Astrocyte of the cerebellum (primary cell): ENCODE results near the gene LAMA2.

Experiments
- DNase-seq: peaks from one replicate; pipeline ENCODE4 v3.0.0-alpha.2; 2011; ENCODE audit warnings: low read depth
- H3K4me3 ChIP-seq: 2 replicates; pipeline ENCODE4 v1.5.1; 2011; ENCODE audit warnings: mild to moderate bottlenecking, low read depth, low read length, moderate library complexity
- CTCF ChIP-seq: IDR thresholded peaks from 2 replicates; pipeline ENCODE4 v1.5.1; 2012; ENCODE audit warnings: low read length, low read depth, moderate library complexity, mild to moderate bottlenecking; ENCODE audit errors: missing control alignments
- in situ Hi-C: cut with HindIII; loops from 2 replicates; pipeline ENCODE4 v1.10.0; 2017; ENCODE audit warnings: low sequenced_read_pairs

LAMA2 gene

GRCh38 chr6:129270450-129270849, 387.5 kb downstream of the LAMA2 start:
- no peak overlapping the region for H3K4me3 ChIP-seq
- no peak for DNase-seq
- in situ Hi-C loops, result no loop called here
- no peak for TF ChIP-seq CTCF

- DNase-seq, result no peak
- H3K4me3 ChIP-seq, result no peak overlapping the region
- in situ Hi-C loops, result no loop called here
- TF ChIP-seq CTCF, result no peak
Measured at GRCh38 chr6:129273161-129273560, 390.2 kb downstream of the LAMA2 start.

GRCh38 chr6:129276461-129276860, 393.5 kb downstream of the LAMA2 start:
- in situ Hi-C loops, result no loop called here
- no peak overlapping the region for H3K4me3 ChIP-seq
- DNase-seq, result no peak
- no peak for TF ChIP-seq CTCF

- DNase-seq, result peak; percentile 24
Measured at GRCh38 chr6:129276986-129277385, 394.0 kb downstream of the LAMA2 start.

GRCh38 chr6:129279343-129280292, 396.7 kb downstream of the LAMA2 start:
- H3K4me3 ChIP-seq, result no peak overlapping the region
- no peak for TF ChIP-seq CTCF
- no peak for DNase-seq
- in situ Hi-C loops, result no loop called here

More at GRCh38 chr6:129276986-129277385, 394.0 kb downstream of the LAMA2 start:
- in situ Hi-C loops, result no loop called here
- TF ChIP-seq CTCF, result no peak
- no peak overlapping the region for H3K4me3 ChIP-seq

DNA sequence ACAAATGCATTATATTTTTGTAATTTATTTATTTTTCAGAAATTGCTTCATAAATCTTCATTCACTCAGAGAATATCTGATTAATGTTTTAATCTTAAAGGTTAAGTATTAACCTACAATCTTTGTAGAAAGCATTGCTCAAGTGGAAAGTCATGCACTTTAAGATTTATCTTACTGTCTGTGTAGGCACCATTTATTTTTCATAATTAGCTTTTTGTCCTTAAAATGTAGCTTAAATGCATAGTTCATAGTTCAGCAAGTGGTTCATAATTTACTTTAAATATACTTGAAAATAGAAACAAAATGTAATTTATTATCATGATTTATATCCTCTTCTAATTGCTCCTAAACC, 397.3 kb downstream of the LAMA2 start:
- H3K4me3 ChIP-seq, result no peak overlapping the region
- DNase-seq, result no peak
- TF ChIP-seq CTCF, result no peak
- in situ Hi-C loops, result no loop called here
